ENCODE measurements around the gene KRTAP10-7.

GRCh38 chr21:44555200-44555875 is 45.1 kb upstream of the KRTAP10-7 start:
- TF ChIP-seq CTCF (IDR thresholded peaks at IDR 0.05 in 8 of 11, conservative IDR thresholded peaks at IDR 0.05 in 3 of 11) (no peak), POLR2A (IDR thresholded peaks at IDR 0.05) (no peak)
